Caki2 (cell line): ENCODE data around the gene BOLA2B. TPM values are rescaled to one million over a fixed set of nuclear protein-coding genes. Genes with fewer than 3 reads are reported as not detected.
"Not testable (repeated sequence)": the region's sequence is repeated elsewhere in the genome, so short reads cannot be mapped to it uniquely, and the experiment has no call there.

ENCODE experiments used
- DNase-seq: peaks from one replicate; pipeline ENCODE4 v3.0.0-alpha.2; 2015; ENCODE audit warnings: low read depth
- in situ Hi-C: cut with HindIII; loops from 2 replicates; pipeline ENCODE4 v1.10.0; 2016; ENCODE audit warnings: low sequenced_read_pairs, low pct_unique_long_range_greater_than_20kb, mixed read lengths
- total RNA-seq: library from RNA; depleted of rRNA; stranded (reverse); fragments of >200 nt; shearing (Covaris generic); gene quantifications from 2 replicates; pipeline ENCODE4 v1.2.3, GENCODE V29; 2014; ENCODE audit warnings: low replicate concordance

BOLA2B gene
- total RNA-seq, 1 experiment from 2014 or later: 234 TPM

GRCh38 chr16:30185683-30186421 lies 7.6 kb downstream of the BOLA2B start:
- in situ Hi-C loops: no loop called here
- no peak for DNase-seq

- no peak for DNase-seq
- in situ Hi-C loops: no loop called here
Measured at GRCh38 chr16:30184891-30185682, 8.4 kb downstream of the BOLA2B start.

- in situ Hi-C loops: no loop called here
- DNase-seq: no peak
Measured at GRCh38 chr16:30184096-30184890, 9.2 kb downstream of the BOLA2B start.

GRCh38 chr16:30183233-30184095 lies 10.0 kb downstream of the BOLA2B start, which contains the start of gene CORO1A:
CORO1A (plus strand) TSS chr16:30183602; CDS start chr16:30185210, 1,608 bp downstream.
- peak; percentile 81 for DNase-seq
- in situ Hi-C loops: no loop called here

- in situ Hi-C loops: no loop called here
- no peak for DNase-seq
Measured at GRCh38 chr16:30180741-30181140, 12.7 kb downstream of the BOLA2B start.

GRCh38 chr16:30179931-30180330 lies 13.5 kb downstream of the BOLA2B start:
- in situ Hi-C loops: no loop called here
- no peak for DNase-seq

GRCh38 chr16:30179195-30179594 lies 14.3 kb downstream of the BOLA2B start:
- in situ Hi-C loops: no loop called here
- no peak for DNase-seq

GRCh38 chr16:30176876-30177275 lies 16.6 kb downstream of the BOLA2B start:
- in situ Hi-C loops: not testable (repeated sequence)

GRCh38 chr16:30173054-30173453 lies 20.4 kb downstream of the BOLA2B start:
- in situ Hi-C loops: no loop called here
- no peak for DNase-seq

More at GRCh38 chr16:30176876-30177275, 16.6 kb downstream of the BOLA2B start:
- not testable (repeated sequence) for DNase-seq

GRCh38 chr16:30170145-30170544 lies 23.3 kb downstream of the BOLA2B start:
- DNase-seq, in situ Hi-C loops: not testable (repeated sequence)

- in situ Hi-C loops: not testable (repeated sequence)
Measured at GRCh38 chr16:30169416-30169815, 24.1 kb downstream of the BOLA2B start.

GRCh38 chr16:30168746-30169145 lies 24.7 kb downstream of the BOLA2B start:
- in situ Hi-C loops: not testable (repeated sequence)

More at GRCh38 chr16:30169416-30169815, 24.1 kb downstream of the BOLA2B start:
- not testable (repeated sequence) for DNase-seq

GRCh38 chr16:30166202-30166902 lies 27.1 kb downstream of the BOLA2B start:
- in situ Hi-C loops: no loop called here
- DNase-seq: no peak

More at GRCh38 chr16:30168746-30169145, 24.7 kb downstream of the BOLA2B start:
- DNase-seq: not testable (repeated sequence)

- DNase-seq: no peak
- in situ Hi-C loops: no loop called here
Measured at GRCh38 chr16:30163538-30163937, 29.9 kb downstream of the BOLA2B start.

GRCh38 chr16:30157214-30157613 lies 36.3 kb downstream of the BOLA2B start:
- no peak for DNase-seq
- in situ Hi-C loops: no loop called here

GRCh38 chr16:30155188-30155587 lies 38.3 kb downstream of the BOLA2B start:
- DNase-seq: no peak
- in situ Hi-C loops: no loop called here

- DNase-seq: no peak
- in situ Hi-C loops: no loop called here
Measured at GRCh38 chr16:30152517-30152916, 40.9 kb downstream of the BOLA2B start.
